CD14-positive monocyte (primary cell): ENCODE data around the gene GCNA. TPM values are rescaled to one million over a fixed set of nuclear protein-coding genes. Genes with fewer than 3 reads are reported as not detected.

Experiments used
- DNase-seq, 3 donors: peaks; one replicate each; pipeline ENCODE4 v3.0.0-alpha.2; 2011 to 2022
- H2AFZ ChIP-seq: 2 replicates; pipeline ENCODE4 v1.6.0; 2012; ENCODE audit warnings: mild to moderate bottlenecking, low read depth, low read length, inconsistent platforms; ENCODE audit not compliant: insufficient read depth, poor library complexity, severe bottlenecking
- H3K27ac ChIP-seq, 2 donors: 1 replicate in 1 of 2; 2 replicates in 1 of 2; pipeline ENCODE4 v1.5.1; 2012 to 2013; ENCODE audit warnings: low read length in 2 of 2, control low read depth in 1 of 2, inconsistent platforms in 1 of 2, low read depth in 1 of 2, mild to moderate bottlenecking in 1 of 2
- H3K27me3 ChIP-seq, 2 donors: one replicate each; pipeline versions ENCODE4 v1.6.0 to v1.6.1; 2011 to 2013; ENCODE audit warnings: low read length in 2 of 2; ENCODE audit not compliant: control insufficient read depth in 2 of 2, insufficient read depth in 2 of 2
- H3K36me3 ChIP-seq, 2 donors: replicated peaks in 1 of 2; 1 replicate in 1 of 2; 2 replicates in 1 of 2; pipeline versions ENCODE4 v1.5.1 to v1.6.1; 2012 to 2013; ENCODE audit warnings: low read length in 2 of 2, control low read depth in 1 of 2, inconsistent platforms in 1 of 2, mild to moderate bottlenecking in 1 of 2; ENCODE audit not compliant: insufficient read depth in 2 of 2, control insufficient read depth in 1 of 2
- H3K4me1 ChIP-seq, 2 donors: 1 replicate in 1 of 2; 2 replicates in 1 of 2; pipeline versions ENCODE4 v1.5.1 to v1.6.1; 2012 to 2013; ENCODE audit warnings: low read length in 2 of 2, control low read depth in 1 of 2, inconsistent platforms in 1 of 2, mild to moderate bottlenecking in 1 of 2, moderate library complexity in 1 of 2; ENCODE audit not compliant: insufficient read depth in 2 of 2, control insufficient read depth in 1 of 2
- H3K4me2 ChIP-seq: replicated peaks from 2 replicates; pipeline ENCODE3; 2012; ENCODE audit warnings: low read length, moderate library complexity, mild to moderate bottlenecking; ENCODE audit not compliant: poor library complexity, severe bottlenecking; ENCODE audit errors: extremely low read depth
- H3K4me3 ChIP-seq, 3 experiments: fragments of 200-600 bp in 1 of 3; sonication (generic) in 1 of 3; replicated peaks in 1 of 3; 1 replicate in 2 of 3; 2 replicates in 1 of 3; pipeline ENCODE4 v1.5.1; 2011 to 2013; ENCODE audit warnings: low read length in 3 of 3, mild to moderate bottlenecking in 3 of 3, control low read depth in 2 of 3, low read depth in 2 of 3, inconsistent platforms in 1 of 3, moderate library complexity in 1 of 3
- H3K79me2 ChIP-seq: 2 replicates; pipeline ENCODE4 v1.6.0; 2012; ENCODE audit warnings: mild to moderate bottlenecking, control low read depth, inconsistent platforms, low read length, moderate library complexity; ENCODE audit not compliant: insufficient read depth
- H3K9ac ChIP-seq: 2 replicates; pipeline ENCODE4 v1.6.0; 2017; ENCODE audit warnings: low read length, mild to moderate bottlenecking; ENCODE audit not compliant: insufficient read depth, poor library complexity, severe bottlenecking
- H3K9me3 ChIP-seq, 2 donors: replicated peaks in 1 of 2; 1 replicate in 1 of 2; 2 replicates in 1 of 2; pipeline versions ENCODE4 v1.5.1 to v1.6.1; 2012 to 2013; ENCODE audit warnings: low read length in 2 of 2, control low read depth in 1 of 2; ENCODE audit not compliant: control insufficient read depth in 1 of 2, insufficient read depth in 1 of 2
- H4K20me1 ChIP-seq: 2 replicates; pipeline ENCODE4 v1.6.0; 2012; ENCODE audit warnings: mild to moderate bottlenecking, low read length, control low read depth, moderate library complexity; ENCODE audit not compliant: insufficient read depth
- H3K27ac Mint-ChIP-seq, 7 donors: one replicate each; pipeline ENCODE4 v1.8.0; 2020; ENCODE audit warnings: mild to moderate bottlenecking in 7 of 7, mixed read lengths in 7 of 7, moderate library complexity in 6 of 7, inconsistent platforms in 2 of 7
- H3K27me3 Mint-ChIP-seq, 3 donors: one replicate each; pipeline ENCODE4 v1.8.0; 2021 to 2022; ENCODE audit warnings: low read depth in 3 of 3, mild to moderate bottlenecking in 3 of 3, mixed read lengths in 3 of 3, moderate library complexity in 3 of 3, inconsistent platforms in 1 of 3
- H3K36me3 Mint-ChIP-seq, 2 donors: one replicate each; pipeline ENCODE4 v1.8.0; 2020; ENCODE audit warnings: mixed read lengths in 2 of 2, inconsistent platforms in 1 of 2, mild to moderate bottlenecking in 1 of 2
- H3K4me1 Mint-ChIP-seq: one replicate; pipeline ENCODE4 v1.8.0; 2020; ENCODE audit warnings: mild to moderate bottlenecking, mixed read lengths
- H3K4me3 Mint-ChIP-seq, 2 donors: one replicate each; pipeline ENCODE4 v1.8.0; 2020; ENCODE audit warnings: mild to moderate bottlenecking in 2 of 2, mixed read lengths in 2 of 2, moderate library complexity in 1 of 2
- H3K9me3 Mint-ChIP-seq, 7 donors: one replicate each; pipeline ENCODE4 v1.8.0; 2020 to 2022; ENCODE audit warnings: mixed read lengths in 7 of 7, mild to moderate bottlenecking in 6 of 7, moderate library complexity in 6 of 7, inconsistent platforms in 2 of 7
- CTCF ChIP-seq: fragments of 200-600 bp; IDR thresholded peaks from one replicate; pipeline ENCODE4 v1.8.0; 2022; ENCODE audit warnings: antibody characterized with exemption, mild to moderate bottlenecking
- WGBS: methylation state at CpG from one replicate; pipeline ENCODE4 v1.1.5; 2013; ENCODE audit warnings: missing lambda C conversion rate; ENCODE audit not compliant: insufficient coverage; 5-methylcytosine and 5-hydroxymethylcytosine counted together
- intact Hi-C, 2 donors: fragments of 100-400 bp; cut with micrococcal nuclease; formaldehyde crosslinking; loops; one replicate each; pipeline versions ENCODE4 v1.15.0 to v1.15.1; 2023
- polyA plus RNA-seq, 3 donors: library from polyadenylated mRNA; depleted of rRNA in 1 of 3; unstranded in 2 of 3; stranded (reverse) in 1 of 3; fragments of 300-500 nt in 2 of 3; fragments of >200 nt in 1 of 3; fragmentation: Illumina TruSeq in 2 of 3; gene quantifications; 1 replicate in 2 of 3; 2 replicates in 1 of 3; pipeline ENCODE4 v1.2.3, GENCODE V29; 2012 to 2021

The GCNA gene
- polyA plus RNA-seq, 3 donors, result 0.26 to 4.7 (median 0.27) TPM

GRCh38 chrX:71617742-71618141 is 39.5 kb downstream of the GCNA start:
- WGBS, result no CpG with 5 or more reads among the region's 8 CpGs
- H3K27me3 Mint-ChIP-seq, result peaks cover 0 to 3% (median 2%) of the 10 kb centered on the region in 3 donors
- peak overlapping the region in 1 of 7 donors; percentile 26 for H3K27ac Mint-ChIP-seq
- Histone ChIP-seq H3K4me1 (peaks cover 14 to 16% of the 10 kb centered on the region in 2 donors), H3K27me3 (no peaks in the 10 kb centered on the region), H3K36me3 (peaks cover 1 to 13% of the 10 kb centered on the region in 2 donors), H3K79me2 (no peaks in the 10 kb centered on the region), H3K4me2 (no peak overlapping the region), H2AFZ (no peak overlapping the region), H3K27ac (no peak overlapping the region), H3K9me3 (no peaks in the 10 kb centered on the region), H3K4me3 (no peak overlapping the region), H4K20me1 (no peaks in the 10 kb centered on the region), H3K9ac (no peak overlapping the region)
- H3K9me3 Mint-ChIP-seq, result peaks cover 0 to 2% (median 0%) of the 10 kb centered on the region in 7 donors
- peaks cover 18% of the 10 kb centered on the region for H3K4me1 Mint-ChIP-seq
- H3K4me3 Mint-ChIP-seq, result peak overlapping the region in 1 of 2 donors; percentile 56
- intact Hi-C loops, result no loop called here
- no peak for DNase-seq
- no peak for TF ChIP-seq CTCF
- peaks cover 17 to 21% of the 10 kb centered on the region in 2 donors for H3K36me3 Mint-ChIP-seq

GRCh38 chrX:71618303-71618721 is 40.1 kb downstream of the GCNA start, which contains the start of gene CXCR3:
Gene CXCR3, minus strand, starts transcription at chrX:71618511. Its CDS starts 62 bp downstream, at chrX:71618449.
- Mint-ChIP-seq H3K9me3 (peaks cover 0 to 2% (median 0%) of the 10 kb centered on the region in 7 donors), H3K4me3 (peak within 1 kb of the TSS in 1 of 2 donors; percentile 56), H3K27ac (peak within 1 kb of the TSS in 3 of 7 donors; percentile 18 to 47 (median 42)), H3K36me3 (peaks cover 13 to 16% of the 10 kb centered on the region in 2 donors), H3K27me3 (peaks cover 0 to 3% (median 2%) of the 10 kb centered on the region in 3 donors), H3K4me1 (peaks cover 19% of the 10 kb centered on the region)
- Histone ChIP-seq H3K9me3 (no peaks in the 10 kb centered on the region), H3K36me3 (peaks cover 0 to 7% of the 10 kb centered on the region in 2 donors), H3K4me1 (peaks cover 18 to 20% of the 10 kb centered on the region in 2 donors), H2AFZ (no peak within 1 kb of the TSS), H3K27me3 (no peaks in the 10 kb centered on the region), H3K4me2 (no peak within 1 kb of the TSS), H4K20me1 (no peaks in the 10 kb centered on the region), H3K4me3 (no peak within 1 kb of the TSS), H3K9ac (no peak within 1 kb of the TSS), H3K27ac (no peak within 1 kb of the TSS), H3K79me2 (no peaks in the 10 kb centered on the region)
- TF ChIP-seq CTCF, result no peak
- DNase-seq, result peak in 1 of 3 donors; percentile 10
- intact Hi-C loops, result no loop called here
- no CpG with 5 or more reads among the region's 4 CpGs for WGBS
